ENCODE measurements around the gene DEDD. TPM values are rescaled to one million over a fixed set of nuclear protein-coding genes. Genes with fewer than 3 reads are reported as not detected.

The DEDD gene
- total RNA-seq, 1 donor from 2014 or later: 34.6 TPM

GRCh38 chr1:161130266-161130665 lies 2.2 kb downstream of the DEDD start:
- peaks cover 22% of the 10 kb centered on the region for H3K4me1 Mint-ChIP-seq (ENCODE audit: low read depth, unreplicated experiment)
- no peak for TF ChIP-seq CTCF (IDR thresholded peaks at IDR 0.05; ENCODE audit: partially characterized antibody, unreplicated experiment)
- no peaks in the 10 kb centered on the region for H3K36me3 Mint-ChIP-seq (ENCODE audit: unreplicated experiment)
- no peak for DNase-seq
- H3K9me3 Mint-ChIP-seq (ENCODE audit: unreplicated experiment): peaks cover 4% of the 10 kb centered on the region
- no peak overlapping the region for H3K27ac Mint-ChIP-seq (ENCODE audit: unreplicated experiment)
- H3K4me3 Mint-ChIP-seq (ENCODE audit: unreplicated experiment): no peak overlapping the region
- peaks cover 3% of the 10 kb centered on the region for H3K27me3 Mint-ChIP-seq (ENCODE audit: unreplicated experiment)

- Mint-ChIP-seq H3K36me3 (ENCODE audit: unreplicated experiment) (no peaks in the 10 kb centered on the region), H3K27ac (ENCODE audit: unreplicated experiment) (no peak overlapping the region), H3K4me3 (ENCODE audit: unreplicated experiment) (no peak overlapping the region)
Observed at GRCh38 chr1:161128591-161129420, 3.7 kb downstream of the DEDD start.

GRCh38 chr1:161127649-161128048 lies 4.8 kb downstream of the DEDD start:
- Mint-ChIP-seq H3K36me3 (ENCODE audit: unreplicated experiment) (no peaks in the 10 kb centered on the region), H3K27ac (ENCODE audit: unreplicated experiment) (no peak overlapping the region), H3K4me3 (ENCODE audit: unreplicated experiment) (peak overlapping the region; percentile 23), H3K4me1 (ENCODE audit: low read depth, unreplicated experiment) (peaks cover 22% of the 10 kb centered on the region), H3K9me3 (ENCODE audit: unreplicated experiment) (peaks cover 4% of the 10 kb centered on the region), H3K27me3 (ENCODE audit: unreplicated experiment) (peaks cover 3% of the 10 kb centered on the region)
- no peak for DNase-seq
- TF ChIP-seq CTCF (IDR thresholded peaks at IDR 0.05; ENCODE audit: partially characterized antibody, unreplicated experiment): no peak

More at GRCh38 chr1:161128591-161129420, 3.7 kb downstream of the DEDD start:
- Mint-ChIP-seq H3K9me3 (ENCODE audit: unreplicated experiment) (peaks cover 4% of the 10 kb centered on the region), H3K27me3 (ENCODE audit: unreplicated experiment) (peaks cover 3% of the 10 kb centered on the region), H3K4me1 (ENCODE audit: low read depth, unreplicated experiment) (peaks cover 22% of the 10 kb centered on the region)
- TF ChIP-seq CTCF (IDR thresholded peaks at IDR 0.05; ENCODE audit: partially characterized antibody, unreplicated experiment): no peak
- DNase-seq: no peak

- Mint-ChIP-seq H3K27ac (ENCODE audit: unreplicated experiment) (no peak overlapping the region), H3K36me3 (ENCODE audit: unreplicated experiment) (no peaks in the 10 kb centered on the region), H3K27me3 (ENCODE audit: unreplicated experiment) (no peaks in the 10 kb centered on the region), H3K4me1 (ENCODE audit: low read depth, unreplicated experiment) (peaks cover 8% of the 10 kb centered on the region), H3K9me3 (ENCODE audit: unreplicated experiment) (peaks cover 4% of the 10 kb centered on the region), H3K4me3 (ENCODE audit: unreplicated experiment) (no peak overlapping the region)
- no peak for TF ChIP-seq CTCF (IDR thresholded peaks at IDR 0.05; ENCODE audit: partially characterized antibody, unreplicated experiment)
- no peak for DNase-seq
Observed at GRCh38 chr1:161122967-161123366, 9.5 kb downstream of the DEDD start.

- Mint-ChIP-seq H3K9me3 (ENCODE audit: unreplicated experiment) (peaks cover 4% of the 10 kb centered on the region), H3K27me3 (ENCODE audit: unreplicated experiment) (no peaks in the 10 kb centered on the region), H3K36me3 (ENCODE audit: unreplicated experiment) (no peaks in the 10 kb centered on the region), H3K4me1 (ENCODE audit: low read depth, unreplicated experiment) (peaks cover 3% of the 10 kb centered on the region), H3K27ac (ENCODE audit: unreplicated experiment) (no peak overlapping the region), H3K4me3 (ENCODE audit: unreplicated experiment) (no peak overlapping the region)
- TF ChIP-seq CTCF (IDR thresholded peaks at IDR 0.05; ENCODE audit: partially characterized antibody, unreplicated experiment): no peak
- DNase-seq: no peak
Observed at GRCh38 chr1:161121834-161122233, 10.6 kb downstream of the DEDD start.
